LHCN-M2 (cell line): ENCODE results near the gene PKD1L1. TPM values are rescaled to one million over a fixed set of nuclear protein-coding genes. Genes with fewer than 3 reads are reported as not detected.

Experiments used
- DNase-seq: peaks from one replicate; pipeline ENCODE4 v3.0.0-alpha.2; 2012; ENCODE audit warnings: low read depth
- total RNA-seq: library from RNA; depleted of rRNA; stranded (reverse); fragments of >200 nt; gene quantifications from 2 replicates; pipeline ENCODE4 v1.2.3, GENCODE V29; 2014; rRNA removed

Gene PKD1L1
- total RNA-seq, 1 experiment from 2014 or later, result 0.06 TPM

DNA sequence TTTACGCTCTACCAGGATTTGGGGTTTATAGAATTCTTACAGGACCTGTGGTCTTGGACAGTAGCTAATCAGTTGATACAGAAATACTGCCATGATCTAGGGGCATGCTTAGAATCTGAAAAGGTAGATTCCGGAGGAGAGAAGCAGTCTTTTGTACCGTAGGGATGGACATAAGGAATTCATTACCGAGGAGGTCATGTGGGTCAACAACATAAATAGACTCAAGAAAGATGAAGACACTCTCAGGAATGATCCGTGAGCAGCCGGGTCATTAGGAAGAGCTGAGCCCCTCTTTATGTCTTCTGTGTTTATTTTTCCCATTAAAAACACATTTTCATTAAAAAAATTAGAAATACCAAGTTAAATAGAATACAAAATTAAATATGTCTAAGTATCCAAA is 206.3 kb downstream of the PKD1L1 start:
- no peak for DNase-seq

GRCh38 chr7:47739891-47740290 is 208.4 kb downstream of the PKD1L1 start:
- no peak for DNase-seq

- no peak for DNase-seq
Observed at GRCh38 chr7:47739301-47739875, 208.9 kb downstream of the PKD1L1 start.

- DNase-seq, result no peak
Observed at GRCh38 chr7:47738563-47739166, 209.6 kb downstream of the PKD1L1 start.

GRCh38 chr7:47737601-47738000 is 210.7 kb downstream of the PKD1L1 start:
- DNase-seq, result no peak

DNA sequence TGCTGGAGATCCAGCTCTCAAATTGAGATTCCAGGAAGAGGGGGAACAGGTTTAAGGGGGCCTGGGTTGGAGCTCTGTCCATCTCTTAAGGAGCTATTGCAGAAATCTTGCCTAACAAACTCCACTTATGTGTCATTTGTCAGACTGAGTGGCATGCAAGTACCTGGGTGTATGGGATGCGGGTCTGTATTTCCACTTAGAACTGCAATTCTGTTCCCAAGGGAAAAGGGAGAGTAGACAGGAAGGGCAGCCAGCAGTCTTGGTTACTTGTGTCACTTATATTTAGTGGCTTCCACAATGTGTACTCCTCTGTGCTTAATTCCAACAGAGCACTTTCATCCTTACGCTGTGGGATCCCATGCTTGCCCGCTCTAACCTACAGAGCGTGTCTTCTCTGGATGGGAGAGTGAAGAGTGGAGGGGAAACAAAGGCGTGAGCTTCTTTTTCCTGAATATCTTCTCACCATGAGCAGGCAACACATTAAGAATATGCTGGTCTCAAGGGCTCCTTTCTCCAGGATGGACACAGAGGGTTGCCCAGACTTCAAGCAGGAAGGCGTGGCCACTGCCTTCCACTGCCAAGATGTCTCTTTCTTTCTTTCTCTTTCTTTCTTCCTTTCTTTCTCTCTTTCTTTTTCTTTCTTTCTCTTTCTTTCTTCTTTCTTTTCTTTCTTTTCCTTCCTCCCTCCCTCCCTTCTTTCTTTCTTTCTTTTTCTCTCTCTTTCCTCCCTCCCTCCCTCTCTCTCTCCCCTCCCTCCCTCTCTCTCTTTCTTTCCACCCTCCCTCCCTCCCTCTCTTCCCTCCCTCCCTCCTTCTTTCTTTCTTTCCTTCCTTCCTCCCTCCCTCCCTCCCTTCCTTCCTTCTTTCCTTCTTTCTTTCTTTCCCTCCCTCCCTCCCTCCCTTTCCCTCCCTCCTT is 212.6 kb downstream of the PKD1L1 start:
- no peak for DNase-seq

DNA sequence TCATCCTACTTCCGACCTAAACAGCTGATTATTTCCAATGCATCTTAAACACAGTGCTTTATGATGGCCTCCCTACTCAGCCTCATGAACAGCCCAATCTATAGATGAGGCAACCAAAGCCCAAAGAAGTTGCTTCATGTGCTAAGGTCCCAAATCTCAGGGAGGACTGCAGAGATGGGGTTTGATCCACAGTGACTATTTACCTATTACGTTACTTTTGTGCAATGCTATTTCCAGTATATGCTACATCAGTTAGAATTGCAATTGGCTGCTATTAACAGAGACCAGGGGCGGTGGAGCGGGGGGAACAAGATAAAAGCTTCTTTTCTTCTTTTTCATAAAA is 213.3 kb downstream of the PKD1L1 start:
- DNase-seq, result no peak

DNA sequence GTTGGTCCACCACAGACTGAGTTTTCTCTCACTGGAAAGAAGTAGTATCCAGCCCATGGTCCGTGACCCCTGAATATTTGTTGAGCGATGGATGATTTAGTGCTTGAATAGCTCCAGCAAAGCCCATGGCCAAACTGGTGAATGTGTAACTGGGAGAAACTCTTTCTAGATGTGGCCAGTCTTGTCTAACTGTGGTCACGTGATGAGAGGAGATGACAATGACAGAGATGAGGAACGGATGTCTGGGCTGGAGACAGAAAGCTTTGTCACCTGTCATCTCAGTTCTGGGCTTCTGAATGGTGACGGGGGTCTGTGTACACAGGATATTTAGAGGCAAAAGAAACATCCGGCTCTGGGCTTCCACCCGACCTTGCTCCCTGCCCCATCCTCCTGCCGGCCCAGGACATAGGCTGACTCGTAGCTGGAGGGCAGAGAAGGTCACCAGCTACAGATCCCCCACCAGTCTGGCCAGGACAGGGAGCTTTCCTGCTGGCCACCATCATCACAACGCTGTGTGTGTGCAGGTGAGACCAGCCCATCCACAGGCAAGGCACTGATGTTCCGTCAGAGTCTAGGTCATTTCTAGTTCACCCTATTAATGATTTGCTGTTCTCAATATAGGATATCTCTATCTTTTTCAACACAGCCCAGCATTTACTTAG is 213.8 kb downstream of the PKD1L1 start:
- DNase-seq, result no peak

- peak; percentile 77 for DNase-seq
Observed at GRCh38 chr7:47730142-47730541, 218.1 kb downstream of the PKD1L1 start.

GRCh38 chr7:47726047-47726726 is 222.1 kb downstream of the PKD1L1 start:
- no peak for DNase-seq

DNA sequence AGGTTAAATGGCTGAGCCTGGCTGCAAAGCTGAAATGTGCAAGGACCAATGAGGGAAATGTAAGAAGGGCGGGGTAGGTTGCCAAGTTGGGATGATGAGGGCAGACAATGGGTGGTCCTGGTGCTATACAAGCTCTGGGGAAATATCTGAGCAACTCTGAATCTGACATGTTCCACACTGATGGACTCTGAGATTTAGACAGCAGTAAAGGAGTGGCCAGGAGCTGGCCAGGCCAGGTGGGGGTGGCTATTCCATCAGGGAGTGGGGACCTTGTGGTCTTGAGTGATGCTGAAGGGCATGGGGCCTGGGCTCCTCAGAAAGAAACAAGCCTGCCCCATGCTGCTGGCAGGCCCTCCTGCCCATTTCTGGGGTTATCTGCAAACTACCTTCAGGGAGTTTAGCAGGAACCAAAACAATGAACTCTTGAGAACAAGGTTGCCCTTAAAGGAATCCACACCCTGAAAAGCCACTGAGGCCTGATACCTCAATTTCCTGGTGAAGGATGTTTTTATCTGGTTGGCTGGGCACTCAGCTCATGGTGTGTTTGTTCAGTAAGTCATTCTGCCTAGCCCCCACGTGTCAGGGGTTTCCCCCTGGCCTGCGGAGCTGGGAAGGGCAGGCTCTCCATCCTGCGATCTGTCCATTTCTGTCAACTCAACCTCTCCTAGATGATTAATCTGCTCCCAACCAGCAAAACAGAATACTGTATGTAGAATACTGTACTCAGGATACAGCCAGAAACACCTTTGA is 223.1 kb downstream of the PKD1L1 start:
- no peak for DNase-seq

Other genes starting within 250 kb of the PKD1L1 start
- gene HUS1, start 31.1 kb upstream of the PKD1L1 start, total RNA-seq, result 47.7 and 57.2 TPM in 2 replicates
- not detected in 2 replicates for gene SUN3, start 80.6 kb upstream of the PKD1L1 start, total RNA-seq
- 0.13 and 0.29 TPM in 2 replicates for gene C7orf57, start 87.1 kb upstream of the PKD1L1 start, total RNA-seq
- gene UPP1, start 140.8 kb upstream of the PKD1L1 start, total RNA-seq, result 13.9 and 19.0 TPM in 2 replicates
- gene ABCA13, start 223.0 kb upstream of the PKD1L1 start, total RNA-seq, result 2.9 and 3.4 TPM in 2 replicates